Glomerular visceral epithelial cell (primary cell): ENCODE measurements around the gene OR6M1.

Experiments used
- DNase-seq: peaks from one replicate; pipeline ENCODE4 v3.0.0-alpha.2; 2016; ENCODE audit errors: extremely low spot score

The OR6M1 gene

DNA sequence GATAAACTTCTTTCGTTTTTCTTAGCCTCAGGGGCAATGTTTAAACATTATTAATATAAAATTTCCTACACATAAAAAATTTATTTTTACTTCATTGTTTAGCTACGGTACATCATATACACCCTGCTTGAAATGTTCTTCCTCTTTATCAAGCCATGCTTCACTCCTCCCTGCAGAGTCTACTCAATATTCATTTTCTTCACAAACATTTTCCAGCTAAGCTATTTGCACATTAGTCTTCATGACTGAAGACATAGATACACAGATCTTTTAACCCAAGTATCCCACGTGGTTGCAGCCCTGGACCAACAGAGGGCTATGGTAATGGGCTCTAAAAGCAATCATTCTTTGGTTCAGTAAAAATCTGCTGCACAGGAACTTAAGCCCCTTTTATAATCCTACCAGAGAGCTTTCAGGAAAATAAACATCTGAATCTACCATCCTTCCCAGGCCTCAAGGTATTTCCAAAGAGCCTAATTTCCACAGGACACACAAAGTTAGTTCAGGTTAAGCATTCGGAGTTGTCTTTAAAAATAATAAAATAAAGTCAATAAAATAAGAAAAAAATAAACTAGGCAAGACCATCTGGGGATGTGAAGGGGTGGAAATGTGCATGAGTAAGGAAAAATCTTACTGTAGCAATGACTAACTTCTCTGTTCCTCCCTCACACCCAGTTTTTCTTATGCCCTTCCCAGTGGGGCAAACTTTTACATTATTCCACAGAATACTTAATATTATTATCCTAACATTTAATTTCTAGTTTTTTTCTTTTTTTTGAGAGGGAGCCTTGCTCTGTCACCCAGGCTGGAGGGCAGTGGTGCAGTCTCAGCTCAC, 30.2 kb downstream of the OR6M1 start:
- DNase-seq = no peak

DNA sequence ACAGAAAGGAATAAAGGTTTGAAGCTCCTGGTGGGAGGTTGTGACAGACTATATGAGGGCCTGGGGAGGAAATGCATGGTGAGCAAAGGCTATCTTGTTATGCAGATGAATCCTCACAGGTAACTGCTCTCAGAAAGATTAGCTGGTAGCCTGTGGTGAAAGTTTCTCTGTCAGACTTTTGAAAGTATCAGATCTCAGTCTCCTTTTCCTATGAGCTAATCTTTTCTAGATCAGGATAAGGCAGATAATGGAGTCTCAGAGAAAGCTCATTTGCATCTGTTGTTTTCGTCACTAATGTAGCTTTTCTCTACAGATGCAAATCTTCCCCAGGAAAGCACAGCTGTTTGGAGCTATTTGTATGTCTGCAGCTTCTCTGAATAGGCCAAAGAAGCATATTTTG, 30.9 kb downstream of the OR6M1 start:
- DNase-seq = no peak

DNA sequence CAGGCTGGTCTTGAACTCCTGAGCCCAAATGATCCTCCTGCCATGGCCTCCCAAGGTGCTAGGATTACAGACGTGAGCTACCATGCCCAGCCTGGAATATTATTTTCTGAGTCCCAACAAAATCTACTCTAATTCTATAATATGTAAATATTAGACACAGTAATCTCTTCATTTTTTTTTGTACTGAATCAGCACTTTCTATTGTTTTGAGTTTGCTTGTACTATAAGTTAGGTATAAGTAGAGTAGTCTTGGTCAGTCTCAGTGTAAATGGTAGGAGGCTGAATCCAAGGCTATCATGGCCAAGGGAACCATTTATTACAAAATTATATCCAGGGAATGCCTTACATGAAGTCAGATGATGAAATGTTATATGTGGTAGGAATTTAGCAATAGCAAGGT, 32.2 kb downstream of the OR6M1 start:
- no peak for DNase-seq

DNA sequence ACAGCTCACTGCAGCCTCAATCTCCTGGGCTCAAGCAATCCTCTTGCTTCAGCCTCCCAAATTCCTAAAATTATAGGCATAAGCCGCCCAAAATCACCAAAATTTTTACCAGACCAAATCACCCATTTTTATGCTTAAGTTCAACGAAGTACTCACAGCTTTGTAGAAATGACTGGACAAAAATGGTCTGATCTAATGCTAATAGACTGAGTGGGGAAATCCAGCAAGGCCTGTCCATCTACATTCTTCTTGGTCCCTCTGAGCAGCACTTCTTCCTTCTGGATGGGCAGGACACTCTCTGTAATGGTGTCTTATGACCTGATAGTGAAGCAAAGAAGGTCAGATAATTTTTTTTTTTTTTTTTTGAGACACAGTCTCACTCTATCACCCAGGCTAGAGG, 33.1 kb downstream of the OR6M1 start:
- no peak for DNase-seq

DNA sequence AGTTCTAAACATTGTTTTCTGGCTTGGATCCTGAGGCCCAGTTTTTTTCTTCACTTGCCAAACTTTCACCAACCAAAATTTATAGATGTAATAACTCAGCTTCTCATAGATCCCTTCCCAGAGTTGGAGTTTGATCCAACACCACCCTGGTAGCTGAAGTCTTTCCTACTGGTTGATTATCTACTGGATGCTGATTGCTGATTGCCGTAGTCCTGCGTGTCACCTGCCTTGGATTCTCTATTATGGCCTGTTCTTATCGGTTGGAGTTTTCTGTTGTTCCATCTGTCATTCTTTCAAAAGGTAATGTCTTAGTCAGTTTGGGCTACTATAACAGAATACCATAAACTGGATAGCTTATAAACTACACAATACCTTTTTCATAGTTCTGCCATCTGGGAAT, 34.5 kb downstream of the OR6M1 start:
- DNase-seq = no peak

DNA sequence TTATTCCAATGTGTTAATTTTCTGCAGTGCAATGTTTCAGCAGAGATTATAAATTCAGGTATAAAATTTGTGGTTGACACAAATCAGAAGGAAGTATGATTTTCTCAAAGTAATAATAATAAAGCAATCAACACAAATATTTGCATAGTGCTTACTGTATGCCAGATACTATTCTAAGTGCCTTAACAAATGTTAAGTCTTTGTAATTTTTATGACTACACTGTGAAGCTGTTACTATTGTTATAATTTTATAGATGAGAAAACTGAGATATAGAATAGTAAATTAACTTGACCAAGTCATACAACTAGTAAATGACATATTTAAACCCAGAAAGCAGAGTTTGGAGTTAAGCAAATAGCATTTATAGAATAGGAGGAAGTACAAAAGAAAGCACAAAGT, 35.4 kb downstream of the OR6M1 start:
- no peak for DNase-seq

DNA sequence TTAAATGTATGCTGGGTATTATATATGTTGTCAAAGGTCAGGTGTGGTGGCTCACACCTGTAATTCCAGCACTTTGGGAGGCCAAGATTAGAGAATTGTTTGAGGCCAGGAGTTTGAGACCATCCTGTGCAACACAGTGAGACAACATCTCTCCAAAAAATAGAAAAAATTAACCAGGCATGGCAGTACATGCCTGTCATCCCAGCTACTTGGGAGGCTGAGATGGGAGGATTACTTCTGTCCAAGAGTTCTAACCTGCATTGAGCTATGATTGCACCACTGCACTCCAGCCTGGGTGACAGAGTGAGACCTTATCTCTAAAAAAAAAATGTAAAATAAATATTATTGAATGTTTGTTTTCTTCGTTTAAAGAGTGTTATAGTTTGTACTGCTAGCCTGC, 40.5 kb downstream of the OR6M1 start:
- no peak for DNase-seq

DNA sequence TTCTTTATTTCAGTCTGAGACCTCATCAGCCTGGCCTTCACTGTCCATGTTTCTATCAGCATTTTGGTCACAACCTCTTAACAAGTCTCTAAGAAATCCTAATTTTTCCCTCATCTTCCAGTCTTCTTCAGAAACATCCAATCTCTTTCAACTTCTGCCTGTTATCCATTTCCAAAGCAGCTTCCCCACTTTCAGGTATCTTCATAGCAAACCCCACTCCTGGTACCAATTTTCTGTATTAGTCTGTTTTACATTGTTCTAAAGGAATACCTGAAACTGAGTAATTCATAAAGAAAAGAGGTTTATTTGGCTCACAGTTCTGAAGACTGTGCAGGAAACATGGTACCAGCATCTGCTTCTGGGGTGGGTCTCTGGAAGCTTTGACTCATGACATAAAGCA, 43.7 kb downstream of the OR6M1 start:
- DNase-seq = no peak

DNA sequence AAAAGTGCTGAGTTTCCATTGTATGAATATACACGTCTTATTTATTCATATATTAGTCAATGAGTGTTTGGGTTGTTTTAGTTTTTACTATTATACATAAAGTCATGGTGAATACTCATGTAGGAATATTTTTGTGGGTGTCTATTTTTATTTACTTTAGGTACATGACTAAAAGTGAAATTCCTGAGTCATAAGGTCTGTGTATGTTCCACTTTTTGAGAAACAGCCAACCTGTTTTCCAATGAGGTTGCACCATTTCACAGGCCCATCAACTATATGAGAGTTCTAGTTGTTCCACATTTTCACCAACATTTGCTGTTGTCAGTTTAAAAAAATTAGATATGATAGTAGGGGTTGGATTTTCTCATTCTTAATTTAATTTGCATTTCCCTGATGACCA, 45.3 kb downstream of the OR6M1 start:
- no peak for DNase-seq

DNA sequence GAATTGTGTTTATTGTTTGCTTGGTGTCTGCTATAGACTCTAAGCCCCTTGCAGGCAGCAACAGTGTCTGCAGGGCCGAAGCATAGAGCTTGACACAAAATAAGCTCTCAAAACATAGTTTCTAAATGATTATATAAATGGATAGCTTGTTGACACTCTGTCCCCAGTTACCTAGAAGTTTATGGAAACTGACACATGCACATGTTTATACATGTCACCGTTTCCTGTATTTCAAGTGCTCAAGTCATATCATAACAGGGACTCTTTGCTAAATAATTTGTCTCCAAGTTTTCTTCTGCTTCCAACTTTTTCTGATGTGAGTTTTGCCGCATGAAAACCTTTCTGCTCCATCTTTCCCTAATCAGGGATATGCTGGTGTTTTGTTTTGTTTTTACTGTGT, 48.2 kb downstream of the OR6M1 start:
- DNase-seq = no peak

DNA sequence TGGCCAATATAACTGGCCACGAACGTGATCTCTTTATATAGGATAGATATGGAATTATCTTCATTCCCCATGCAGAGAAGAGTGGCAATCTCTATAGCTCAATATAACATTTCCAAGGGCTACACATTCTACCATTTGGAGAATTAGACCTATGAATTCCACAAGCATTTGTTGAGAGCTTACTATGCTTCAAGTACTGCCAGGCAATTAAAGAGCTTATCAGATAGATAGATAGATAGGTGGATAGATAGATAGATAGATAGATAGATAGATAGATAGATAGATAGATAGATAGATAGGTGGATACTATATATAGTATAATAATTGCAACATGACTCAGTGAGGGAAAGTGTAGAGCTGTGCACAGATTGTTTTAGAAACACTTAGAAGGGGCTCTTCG, 50.3 kb downstream of the OR6M1 start:
- DNase-seq = no peak
